HG02623 (cell line): Measurements from ENCODE around the gene WNT11.

ENCODE experiments used
- ATAC-seq: cut with Tn5 transposase; IDR thresholded peaks from one replicate; pipeline ENCODE4 v1.9.1; 2021; ENCODE audit warnings: moderate library complexity; ENCODE audit not compliant: unreplicated experiment

The WNT11 gene

DNA sequence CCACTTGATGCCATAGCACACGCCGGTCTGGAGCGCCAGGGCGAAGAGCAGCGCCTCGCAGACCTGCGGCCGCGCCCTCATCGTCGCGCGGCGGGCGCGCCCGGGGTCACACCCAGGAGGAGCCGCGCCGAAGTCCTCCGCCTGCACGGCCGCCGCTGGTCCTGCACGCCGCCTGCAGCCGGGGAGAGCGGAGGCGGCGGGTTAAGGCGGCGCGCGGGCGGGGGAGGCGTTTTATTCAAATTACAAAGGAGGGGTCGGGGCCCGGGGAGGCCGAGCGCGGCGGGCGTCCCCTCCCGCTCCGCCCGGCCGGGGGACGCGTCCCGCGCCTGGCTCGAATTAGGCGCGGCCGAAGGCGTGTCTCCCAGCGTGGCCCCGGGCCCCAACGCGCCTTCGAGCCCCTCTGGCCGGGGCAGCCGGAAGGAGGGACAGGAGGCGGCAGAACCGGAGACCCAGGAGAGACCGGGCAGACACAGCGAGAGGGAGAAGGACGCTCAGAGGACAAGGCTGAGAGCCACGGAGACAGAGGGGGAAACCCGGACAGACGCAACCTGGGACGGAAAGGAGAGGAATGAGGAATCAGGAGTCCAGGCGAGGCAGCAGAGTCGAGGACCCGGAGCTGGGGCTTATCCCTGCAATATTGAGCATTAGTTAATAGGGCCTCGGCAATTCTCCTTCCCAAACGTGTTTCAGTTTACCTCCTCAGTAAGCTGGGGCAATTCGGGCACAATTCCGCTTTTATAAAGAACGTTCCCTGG lies at the start of gene WNT11:
WNT11 (minus strand) TSS at position 176 of the 755 bp plus-strand sequence; CDS start at position 81, 95 bp downstream.
- no peak for ATAC-seq

DNA sequence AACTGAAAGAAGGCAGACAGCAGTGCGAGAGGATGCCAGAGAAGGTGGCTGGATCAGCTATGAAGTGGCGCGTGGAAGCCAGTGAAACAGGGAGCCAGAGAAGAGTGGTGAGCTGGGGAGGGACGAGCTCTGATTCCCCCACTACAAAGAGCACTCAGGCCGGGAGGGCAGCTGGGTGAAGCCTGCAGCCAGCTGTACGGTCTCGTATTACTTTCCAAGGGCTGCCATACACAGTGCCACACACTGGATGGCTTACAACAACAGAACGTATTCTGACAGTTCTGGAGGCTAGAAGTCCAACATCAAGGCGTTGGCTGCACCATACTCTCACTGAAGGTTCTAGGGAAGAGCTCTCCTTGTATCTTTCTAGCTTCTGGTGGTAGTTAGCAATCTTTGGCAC lies 47.1 kb upstream of the WNT11 start:
- ATAC-seq = no peak

DNA sequence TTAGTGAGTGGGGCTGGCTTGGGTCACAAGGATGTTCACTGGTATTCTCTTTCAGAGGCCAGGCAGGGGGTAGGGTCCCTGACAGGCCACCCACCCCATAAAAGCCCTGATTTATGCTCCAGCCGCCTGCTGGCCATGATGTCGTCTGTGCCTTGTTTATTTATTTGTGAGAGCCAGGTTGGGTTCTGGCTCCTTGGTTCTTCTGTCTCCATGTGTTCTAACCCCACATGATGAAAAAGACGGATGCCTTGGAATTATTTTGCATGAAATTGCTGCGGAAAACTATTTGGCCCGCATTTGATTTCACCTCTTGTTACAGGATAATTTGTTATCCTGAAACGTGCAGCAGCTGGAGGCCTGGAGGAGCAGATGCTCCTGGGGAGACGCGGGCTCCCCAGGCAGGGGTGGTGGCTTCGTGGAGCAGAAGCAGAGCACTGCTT lies 46.3 kb upstream of the WNT11 start:
- ATAC-seq = no peak

DNA sequence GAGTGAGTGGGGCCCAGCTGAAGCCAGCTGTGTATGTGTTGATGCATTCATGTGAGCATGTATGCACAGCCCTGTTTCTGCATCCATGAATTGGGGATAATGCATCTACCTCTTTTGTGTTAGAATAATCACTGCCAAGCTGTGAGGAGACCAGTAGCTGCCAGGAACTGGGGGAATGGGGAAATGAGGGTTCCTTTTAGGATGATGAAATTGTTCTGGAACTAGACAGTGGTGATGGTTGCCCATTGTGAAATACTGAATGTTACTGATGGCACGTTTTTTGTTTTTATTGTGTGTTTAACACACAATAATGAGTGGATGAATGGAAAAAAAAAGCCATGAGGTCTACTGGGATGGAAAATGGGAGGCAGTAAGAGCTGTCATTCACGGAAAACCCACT lies 45.3 kb upstream of the WNT11 start:
- ATAC-seq = no peak

DNA sequence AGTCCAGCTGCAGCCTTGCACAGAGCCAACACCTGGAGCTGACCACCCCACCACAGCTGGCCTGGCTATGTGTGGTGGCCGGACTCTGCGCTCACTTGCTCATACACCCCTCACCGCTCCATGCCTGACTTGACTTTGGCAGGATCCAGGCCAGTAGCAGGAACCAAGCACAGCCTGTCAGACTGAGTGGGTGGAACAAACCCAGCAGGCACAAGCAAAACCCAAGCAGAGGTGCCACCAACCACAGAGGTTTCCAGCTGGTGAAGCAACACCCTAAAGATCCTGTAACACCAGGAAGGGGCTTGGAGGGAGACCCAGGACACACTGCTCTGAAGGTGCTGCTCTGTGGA lies 44.9 kb upstream of the WNT11 start:
- ATAC-seq = no peak

DNA sequence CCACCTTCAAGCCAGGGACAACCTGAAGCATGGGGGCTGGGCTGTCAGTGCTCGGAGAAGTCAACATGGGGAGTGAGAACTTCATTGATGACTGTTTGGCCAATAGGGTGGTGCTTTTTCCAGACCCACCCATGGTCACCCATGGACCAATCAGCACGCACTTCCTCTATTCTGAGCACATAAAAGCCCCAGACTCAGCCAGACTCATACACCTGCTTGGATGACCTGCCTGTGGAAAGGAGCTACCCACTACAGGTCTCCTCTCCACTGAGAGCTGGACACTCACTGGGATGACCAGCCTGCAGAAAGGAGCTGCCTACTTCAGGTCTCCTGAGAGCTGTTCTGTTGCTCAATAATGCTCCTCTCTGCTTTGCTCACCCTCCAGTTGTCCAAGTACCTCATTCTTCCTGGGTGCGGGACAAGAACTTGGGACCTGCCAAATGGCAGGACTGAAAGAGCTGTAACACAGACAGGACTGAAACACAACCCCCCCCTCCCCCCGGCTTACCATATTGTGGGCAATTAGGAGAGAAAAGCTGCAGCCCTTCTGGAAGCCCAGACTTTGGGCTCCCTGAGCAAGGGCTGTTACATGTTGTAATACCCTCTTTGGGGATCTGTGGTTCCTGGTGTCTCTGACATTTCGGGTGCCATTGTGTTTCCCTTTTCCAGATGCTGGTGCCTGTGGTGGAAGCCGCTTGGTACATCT lies 44.4 kb upstream of the WNT11 start:
- no peak for ATAC-seq

DNA sequence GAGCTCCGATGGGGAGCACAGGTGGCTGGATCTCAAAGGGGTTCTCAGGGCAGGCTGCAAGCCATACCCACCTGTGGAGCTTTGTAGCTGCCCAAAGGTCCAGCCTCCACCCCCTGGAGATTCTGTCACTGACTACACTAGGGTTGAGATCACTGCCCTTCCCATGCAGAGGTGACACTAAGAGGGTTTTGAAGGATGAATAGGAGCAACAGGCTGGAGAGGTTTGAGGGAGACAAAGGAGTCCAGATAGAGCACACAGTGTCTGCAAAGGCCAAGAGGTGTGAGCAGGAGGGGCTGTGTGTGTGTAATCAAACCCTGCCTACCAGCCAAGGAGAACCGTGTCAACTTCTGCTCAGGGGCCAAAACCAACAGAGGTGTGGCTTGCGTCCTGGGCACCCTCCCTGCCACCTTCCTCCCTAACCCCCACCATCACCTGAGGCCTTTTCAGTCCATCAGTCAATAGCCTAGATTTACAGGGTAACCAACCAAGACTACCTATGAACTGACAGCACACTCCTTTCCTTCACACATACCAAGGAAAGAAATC lies 43.0 kb upstream of the WNT11 start:
- ATAC-seq = no peak

DNA sequence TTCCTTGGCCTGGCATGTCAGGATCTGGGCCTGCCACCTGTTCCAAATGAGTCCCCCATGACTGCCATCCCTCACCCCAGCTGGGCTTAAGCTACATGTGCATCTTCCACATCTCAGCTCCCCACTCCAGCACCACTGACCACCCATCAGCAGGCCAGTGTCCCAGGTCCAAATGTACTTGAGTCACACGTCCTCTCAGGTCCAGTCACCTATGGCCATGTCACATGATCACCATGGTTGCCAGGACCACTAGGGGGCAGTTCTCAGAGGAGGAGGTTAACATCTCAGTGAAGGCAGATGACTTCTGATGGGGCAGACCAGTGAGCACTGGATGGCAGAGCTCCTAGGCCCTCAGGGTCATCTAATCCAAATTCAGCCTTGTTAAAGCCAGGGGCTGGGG lies 41.9 kb upstream of the WNT11 start:
- ATAC-seq = no peak

DNA sequence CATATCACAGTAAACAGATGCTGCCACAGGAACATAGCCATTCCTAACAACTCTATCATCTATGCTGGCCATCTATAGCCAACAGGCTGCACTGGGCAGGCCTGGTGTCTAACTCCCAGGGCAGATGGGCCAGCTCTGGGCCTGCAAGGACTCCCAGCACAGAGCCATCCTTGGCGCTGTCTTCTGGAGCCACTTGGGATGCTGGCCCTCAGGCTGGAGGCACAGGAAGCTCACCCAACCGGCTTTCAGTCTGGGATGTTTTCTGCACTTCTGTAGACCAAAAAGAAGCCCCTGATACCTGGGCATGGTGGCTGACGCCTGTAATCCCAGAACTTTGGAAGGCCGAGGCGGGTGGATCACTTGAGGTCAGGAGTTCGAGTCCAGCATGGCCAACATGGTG lies 40.8 kb upstream of the WNT11 start:
- no peak for ATAC-seq

DNA sequence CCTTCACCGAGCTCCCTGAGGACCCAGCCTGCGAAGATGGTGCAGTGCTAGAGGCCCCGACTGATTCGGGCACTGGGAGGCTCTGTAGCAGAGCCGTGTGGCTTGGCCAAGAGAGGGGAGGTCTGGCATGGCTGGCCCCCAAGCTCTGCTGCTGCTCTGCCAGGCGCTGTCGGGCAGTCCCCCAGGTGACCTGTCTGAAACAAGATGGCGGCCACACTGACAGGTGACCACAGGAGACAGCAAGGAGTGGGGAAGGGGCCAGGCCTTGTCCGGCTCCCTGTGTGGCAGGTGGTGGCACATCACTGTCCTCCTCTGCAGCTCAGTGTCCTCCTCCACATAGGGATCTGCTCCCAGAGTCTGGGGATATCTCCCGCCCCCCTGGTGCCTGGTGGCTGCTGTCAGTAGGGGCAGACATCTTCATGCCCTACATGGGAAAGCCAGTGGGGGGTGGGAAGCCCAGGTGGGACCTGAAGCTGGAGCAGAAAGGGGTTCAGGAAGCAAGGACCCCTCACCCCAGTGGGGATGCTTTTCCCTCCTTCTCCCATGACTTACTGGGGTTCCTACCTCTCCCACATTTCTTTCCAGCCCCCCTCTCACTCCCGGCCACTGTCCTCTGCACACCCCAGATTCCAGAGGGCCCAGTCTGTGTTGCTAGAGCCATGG lies 40.1 kb upstream of the WNT11 start:
- ATAC-seq = no peak

DNA sequence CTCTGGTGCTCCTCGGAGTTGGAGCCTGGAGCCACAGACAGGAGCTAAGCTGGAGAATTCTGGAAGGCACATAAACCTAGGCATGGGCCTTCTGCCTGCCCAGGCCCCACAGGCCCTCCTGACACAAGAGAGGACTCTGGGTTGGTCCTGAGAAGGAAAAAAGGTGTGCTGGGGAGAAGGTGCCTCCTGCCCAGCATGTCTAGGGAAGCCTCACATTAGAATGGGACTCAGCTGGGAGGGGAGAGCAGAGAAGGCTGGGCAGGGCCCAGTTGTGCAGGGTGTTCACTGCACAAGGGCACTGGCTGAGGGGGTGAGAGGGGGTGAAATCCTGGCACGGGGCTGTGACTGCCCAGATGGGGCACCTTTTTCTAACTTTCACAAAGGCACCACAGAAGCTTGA lies 39.4 kb upstream of the WNT11 start:
- no peak for ATAC-seq

DNA sequence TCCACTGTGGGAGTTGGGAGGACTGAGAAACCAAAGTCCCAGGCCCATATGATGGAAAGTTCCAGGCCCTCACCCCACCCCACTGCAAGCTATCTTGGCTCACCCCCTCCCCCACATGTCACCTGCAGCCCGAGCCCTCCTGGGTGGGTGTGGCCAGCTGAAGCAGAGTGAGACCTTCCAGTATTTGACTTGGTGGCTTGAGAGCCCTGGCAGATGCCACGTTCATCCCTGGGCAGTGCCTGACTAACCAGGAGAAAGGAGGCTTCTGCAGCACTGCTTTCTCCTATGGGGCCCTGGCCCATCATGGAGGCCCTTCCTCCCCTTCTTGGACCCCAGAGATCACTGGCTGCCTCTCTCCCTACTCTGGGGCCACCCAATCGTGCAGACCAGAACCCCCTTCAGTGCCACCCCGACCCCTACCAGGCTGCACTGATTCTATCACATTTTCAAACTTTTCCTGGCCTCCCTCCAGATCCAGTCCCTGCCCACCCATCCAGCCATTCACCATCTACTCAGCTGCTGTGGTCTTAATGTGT lies 38.1 kb upstream of the WNT11 start:
- no peak for ATAC-seq

DNA sequence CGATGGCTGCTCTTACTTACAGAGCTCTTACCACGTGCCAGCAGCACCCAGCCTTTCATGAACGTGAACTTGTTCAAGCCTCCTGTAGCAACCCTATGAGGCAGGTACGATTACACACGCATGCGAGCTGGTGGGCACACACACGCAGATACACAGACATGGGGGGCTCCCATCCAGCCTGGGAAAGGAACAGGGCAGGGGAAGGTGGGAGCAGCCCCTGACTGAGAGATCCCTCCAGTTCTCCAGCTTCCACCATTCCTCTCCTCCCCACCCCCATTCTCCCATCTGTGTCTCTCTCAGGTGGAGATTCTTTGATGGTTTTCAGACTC lies 37.6 kb upstream of the WNT11 start:
- ATAC-seq = no peak

DNA sequence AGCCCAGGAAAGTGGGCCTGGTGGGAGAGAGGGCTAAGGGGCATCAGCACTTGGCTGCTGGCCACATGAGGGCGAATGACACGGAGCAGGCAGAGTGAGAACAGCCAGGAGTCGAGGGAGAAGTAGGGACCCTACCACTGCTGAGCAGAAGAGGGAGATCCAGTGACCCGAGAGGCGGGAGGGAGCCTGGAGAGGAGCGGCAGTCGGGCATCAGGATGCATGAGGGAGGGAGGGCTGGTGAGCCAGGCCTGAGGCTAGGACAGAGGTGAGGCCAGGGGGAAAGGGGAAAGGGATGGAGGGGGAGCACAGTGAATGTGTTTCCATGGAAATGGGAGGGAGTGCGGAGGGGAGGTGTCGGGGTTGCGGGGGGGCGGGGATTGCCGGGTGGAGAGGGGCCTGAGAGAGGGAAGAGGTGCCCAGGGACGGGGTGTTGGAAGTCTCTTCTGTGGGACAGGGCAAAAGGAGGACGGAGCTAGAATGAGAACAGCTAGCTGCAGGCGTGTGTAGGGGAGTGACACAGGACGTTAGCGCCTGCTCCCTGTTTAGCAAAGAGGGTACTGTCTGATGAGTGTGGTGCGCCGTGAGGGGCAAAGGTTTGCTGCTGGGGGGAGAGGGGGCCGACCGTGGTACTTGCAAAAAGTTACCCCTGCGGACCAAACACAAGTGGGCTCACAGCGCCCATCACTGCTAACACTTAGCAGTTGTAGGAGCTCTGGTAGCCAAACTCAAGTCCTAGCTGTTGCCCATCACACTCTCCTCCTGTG lies 37.1 kb upstream of the WNT11 start:
- no peak for ATAC-seq

DNA sequence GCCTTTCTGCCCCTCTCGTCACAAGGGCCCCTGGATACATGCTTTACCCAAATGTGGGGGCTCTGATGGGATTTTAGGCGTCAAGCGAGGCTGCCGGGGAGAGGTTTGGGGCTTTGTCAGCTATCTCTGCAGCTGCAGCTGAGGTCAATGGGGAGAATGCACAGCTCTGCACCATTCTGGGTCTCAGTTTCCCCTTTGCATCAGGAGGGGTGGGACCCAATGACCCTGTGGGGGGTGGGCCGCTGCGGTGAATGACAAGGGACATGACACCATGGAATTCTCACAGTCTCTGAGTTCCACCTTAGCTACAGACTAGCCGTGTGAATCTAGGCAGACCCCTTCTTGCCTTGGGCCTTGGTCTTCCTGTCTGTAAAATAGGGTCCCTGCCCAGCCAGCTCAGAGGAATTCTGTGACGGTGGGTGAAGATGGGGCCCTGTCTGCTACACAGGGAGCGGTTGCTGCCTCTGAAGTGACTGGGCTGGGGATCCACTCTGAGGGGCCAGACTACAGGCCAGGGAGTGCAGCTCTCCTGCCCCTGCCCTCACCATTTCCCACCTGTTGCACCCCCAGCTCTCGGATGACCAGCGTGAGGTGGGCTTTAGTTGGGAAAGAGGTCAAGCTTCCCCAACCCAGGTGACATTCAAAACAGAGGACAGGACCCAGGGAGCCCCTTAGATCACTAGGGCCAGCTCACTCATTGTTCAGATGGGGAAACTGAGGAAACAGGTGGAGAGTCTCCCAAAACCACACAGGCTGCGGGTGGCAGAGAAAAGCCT lies 35.9 kb upstream of the WNT11 start:
- no peak for ATAC-seq

DNA sequence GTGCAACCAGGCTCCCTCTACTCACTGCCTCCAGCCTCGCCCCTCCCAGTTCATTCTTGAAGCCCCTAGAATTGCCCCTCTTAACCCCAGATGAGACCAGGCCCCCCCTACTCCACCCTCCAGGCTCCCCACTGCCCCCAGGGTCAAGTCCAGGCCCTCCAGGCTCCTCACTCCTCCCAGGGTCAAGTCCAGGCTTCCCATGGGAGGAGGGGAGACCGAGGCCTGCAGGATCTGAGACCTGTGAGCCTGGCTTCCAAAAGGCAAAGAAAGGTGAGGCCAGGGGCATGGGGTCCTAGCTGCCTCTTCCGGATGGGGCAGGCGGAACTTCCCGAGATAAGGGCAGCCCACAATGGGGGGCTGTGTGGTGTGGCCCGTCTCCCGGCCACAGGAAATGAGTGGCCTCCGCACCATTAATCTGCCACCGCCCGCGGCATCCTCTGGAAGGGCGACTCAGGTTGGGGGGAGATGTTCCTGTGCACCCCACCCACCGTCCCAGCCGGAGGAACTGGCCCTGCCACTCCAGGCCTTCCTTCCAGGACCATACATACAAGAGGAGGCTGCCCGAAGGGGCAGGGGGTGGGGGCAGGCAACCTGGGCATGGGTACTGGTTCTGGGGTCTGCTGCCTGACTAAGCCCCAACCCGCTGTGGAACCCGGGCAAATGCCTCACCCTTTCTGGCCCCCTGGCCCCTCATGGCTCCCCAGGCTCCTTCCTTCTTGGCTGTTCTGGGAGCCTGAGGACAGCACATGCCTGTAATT lies 35.1 kb upstream of the WNT11 start:
- ATAC-seq = no peak

DNA sequence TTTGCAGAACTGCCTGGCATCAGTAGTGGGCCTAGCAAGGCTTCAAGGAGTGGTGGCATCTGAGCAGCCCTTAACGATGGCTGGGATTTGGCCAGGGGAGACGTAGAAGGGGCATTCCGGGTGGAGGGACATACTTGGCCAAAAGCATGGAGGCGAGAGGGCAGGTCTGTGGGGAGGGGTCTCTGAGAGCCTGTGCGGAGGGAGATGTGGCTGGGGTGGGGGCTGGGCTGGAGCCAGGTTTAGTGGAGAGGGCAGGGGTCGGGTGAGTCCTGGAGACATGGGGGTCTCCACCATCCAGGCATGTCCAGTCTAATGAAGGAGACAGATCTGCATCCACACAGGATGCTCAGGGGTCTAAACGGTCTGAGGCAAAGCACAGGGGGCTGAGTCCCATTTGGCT lies 34.4 kb upstream of the WNT11 start:
- ATAC-seq = no peak

DNA sequence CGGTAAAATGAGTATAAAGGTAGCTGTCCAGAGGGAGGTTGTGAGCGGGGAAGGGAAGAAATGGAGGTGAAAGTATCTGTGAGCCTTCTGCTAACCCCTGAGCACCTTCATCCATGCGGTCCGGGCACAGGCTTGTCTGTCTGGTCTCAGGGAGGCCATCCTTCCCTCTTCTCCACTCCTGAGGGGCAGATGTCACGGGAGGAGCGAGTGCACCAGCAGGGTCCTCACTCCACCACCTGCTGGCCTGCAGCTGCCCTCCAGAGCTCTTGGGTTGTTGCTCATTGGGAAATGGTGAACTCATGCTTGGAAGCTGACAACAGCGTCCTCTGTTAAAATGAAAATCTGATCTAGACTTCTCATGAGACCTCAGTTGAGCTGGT lies 33.8 kb upstream of the WNT11 start:
- ATAC-seq = no peak

DNA sequence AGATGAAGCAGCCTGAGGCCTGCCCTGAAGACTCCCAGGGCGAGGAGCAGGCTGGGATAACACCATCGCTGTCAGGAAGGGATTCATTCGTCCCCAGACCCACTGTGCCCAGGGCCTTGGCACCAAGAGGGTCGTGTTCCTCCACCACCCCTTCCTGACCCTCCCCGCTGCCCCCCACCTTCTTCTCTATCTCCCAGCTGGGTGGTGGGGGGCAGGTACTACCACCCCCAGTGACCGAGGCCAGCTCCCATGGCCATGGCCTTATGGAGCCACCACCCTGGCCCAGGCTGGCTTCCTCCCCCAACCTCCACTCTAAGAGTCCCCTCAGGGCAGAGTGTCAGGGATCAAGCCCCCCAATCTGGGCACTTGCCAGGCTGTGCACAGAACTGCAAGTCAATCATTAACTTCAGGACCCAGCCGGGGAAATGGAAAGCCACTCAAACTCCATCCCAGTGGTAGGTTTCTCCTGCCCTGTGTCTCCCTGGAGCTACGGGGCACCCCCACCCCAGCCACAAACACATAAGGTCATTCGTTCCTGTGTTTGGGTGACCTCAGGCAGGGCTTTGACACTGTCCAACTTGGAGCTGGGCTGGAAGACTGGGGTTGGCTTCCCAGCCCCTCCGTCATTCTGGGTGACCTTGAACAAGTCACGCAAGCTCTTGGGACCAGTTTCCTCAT lies 33.3 kb upstream of the WNT11 start:
- no peak for ATAC-seq
